HG02973 (cell line): ENCODE measurements around the gene F7.

Source experiments
- ATAC-seq: cut with Tn5 transposase; IDR thresholded peaks from one replicate; pipeline ENCODE4 v1.9.1; 2021; ENCODE audit warnings: moderate library complexity; ENCODE audit not compliant: unreplicated experiment

F7 gene

DNA sequence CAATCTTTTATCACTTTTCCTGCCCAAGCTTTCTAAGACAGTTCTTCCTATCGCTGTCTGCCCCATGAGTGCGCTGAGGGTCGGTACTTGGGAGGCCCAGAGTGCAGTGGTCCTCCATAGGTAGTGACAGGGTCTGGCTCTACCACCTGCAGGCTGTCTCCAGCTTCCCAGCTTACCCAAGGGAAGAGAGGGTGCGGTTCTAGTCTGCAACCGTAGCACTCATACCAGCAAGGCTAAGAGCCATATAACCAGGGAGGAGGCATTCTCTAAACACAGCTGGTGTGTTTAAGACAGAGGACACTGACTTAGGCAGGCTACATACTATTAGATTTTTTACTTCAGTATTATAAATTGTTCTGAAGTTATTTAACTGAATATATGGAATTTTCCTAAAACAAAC lies 61.1 kb downstream of the F7 start:
- no peak for ATAC-seq

DNA sequence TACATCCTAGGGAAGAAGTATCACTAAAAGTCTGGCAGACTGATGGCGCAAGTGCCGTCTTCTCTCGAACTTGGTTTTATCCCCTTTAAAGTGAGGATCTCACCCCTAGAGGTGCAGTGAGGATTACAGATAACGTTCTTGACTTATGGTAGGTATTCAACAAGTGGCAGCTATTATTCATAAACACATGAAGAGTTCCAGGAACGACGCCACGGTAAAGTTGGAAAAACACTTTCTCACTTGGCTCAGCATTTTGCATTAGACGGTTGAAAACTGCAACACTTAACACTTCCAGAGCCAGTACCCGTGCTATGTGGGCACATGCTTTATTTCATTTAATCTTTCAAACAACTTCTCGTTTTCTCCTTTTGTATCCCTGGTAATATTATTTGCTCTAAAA lies 61.6 kb downstream of the F7 start:
- ATAC-seq = no peak

DNA sequence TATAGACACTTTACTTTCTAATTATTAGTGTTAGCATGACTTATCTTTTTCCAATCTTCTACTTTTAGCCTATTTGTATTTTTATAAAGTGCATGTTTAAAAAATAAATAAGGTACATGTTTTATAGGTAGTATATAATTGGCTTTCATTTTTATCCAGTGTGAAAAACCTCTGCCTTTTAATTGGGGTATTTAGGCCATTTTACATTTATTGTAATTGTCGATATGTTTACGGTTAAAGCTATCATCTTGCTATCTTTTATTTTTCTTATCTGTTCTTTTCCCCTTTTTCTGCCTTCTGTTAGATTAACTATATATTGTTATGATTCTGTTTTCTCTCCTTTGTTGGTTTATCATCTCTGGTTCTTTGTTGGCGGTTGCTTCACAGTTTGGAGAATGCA lies 62.0 kb downstream of the F7 start:
- ATAC-seq = no peak

GRCh38 chr13:113168211-113168610 lies 62.6 kb downstream of the F7 start:
- no peak for ATAC-seq

DNA sequence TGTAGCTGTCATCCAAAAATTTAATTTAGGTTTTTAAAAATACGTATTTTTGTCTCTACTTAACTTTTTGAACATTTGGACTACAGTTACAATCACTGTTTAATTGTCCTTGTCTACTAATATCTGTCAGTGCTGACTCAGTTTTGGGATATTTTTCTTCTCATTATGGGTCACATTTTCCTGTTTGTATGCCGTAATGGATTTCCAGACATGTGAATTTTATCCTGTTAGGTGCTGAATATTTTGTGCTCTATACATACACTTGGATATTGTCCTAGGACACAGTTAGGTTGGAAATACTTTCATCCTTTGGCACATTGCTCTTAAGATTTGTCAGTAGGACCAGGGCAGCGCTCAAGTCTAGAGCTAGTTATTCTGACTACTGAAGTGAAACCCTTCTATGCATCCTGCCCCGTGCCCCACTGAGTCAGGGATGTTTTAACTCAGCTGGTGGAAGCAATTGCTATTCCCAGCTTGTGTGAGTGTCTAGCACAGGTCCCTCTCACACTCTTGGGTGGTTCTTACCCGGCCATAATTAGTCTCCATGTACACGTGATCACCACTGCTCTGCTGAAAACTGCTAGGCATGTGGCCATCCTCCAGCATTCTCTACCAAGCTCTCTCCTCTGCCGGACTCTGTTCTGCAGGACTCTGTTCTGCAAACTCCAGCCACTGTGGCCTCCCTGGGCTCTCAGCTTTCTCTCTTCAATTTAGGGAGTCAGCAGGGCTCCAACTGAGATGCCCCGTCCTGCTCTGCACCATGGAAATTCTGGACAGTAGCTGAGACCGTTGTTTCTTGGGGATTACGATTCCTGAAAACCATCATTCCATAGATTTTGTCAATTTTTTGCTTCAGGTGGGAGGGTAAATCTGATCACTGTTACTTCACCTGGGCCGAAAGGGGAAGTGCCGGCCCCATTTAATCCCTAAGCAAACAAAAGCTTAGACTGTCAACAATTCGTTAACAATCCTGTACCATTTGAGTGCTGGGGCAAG lies 64.0 kb downstream of the F7 start:
- no peak for ATAC-seq
